ENCODE measurements around the gene TM9SF1. TPM values are rescaled to one million over a fixed set of nuclear protein-coding genes. Genes with fewer than 3 reads are reported as not detected.

TM9SF1 gene
- polyA plus RNA-seq, 4 donors, result 6.9 to 56.1 (median 23.9) TPM

DNA sequence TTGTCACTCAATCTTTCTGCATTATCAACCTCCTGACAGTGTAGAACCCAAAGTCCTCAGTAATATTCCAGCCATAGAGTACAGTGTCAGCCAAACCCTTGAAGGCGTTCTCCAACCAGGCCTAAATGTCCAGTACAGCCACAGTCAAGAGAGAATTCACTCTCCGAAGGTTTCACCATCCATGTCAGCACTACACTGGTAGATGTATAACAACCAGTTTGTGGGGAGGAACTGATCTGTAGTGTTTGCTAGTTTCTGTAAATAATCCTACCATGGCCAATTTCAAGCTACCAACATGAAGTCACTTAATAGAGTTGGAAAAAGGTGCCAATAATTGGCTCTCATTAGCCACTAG is 21.1 kb upstream of the TM9SF1 start:
- Histone ChIP-seq H3K36me3 (ENCODE audit: control insufficient read depth in 3 of 3, insufficient read depth in 2 of 3, low read depth in 1 of 3, low read length in 3 of 3) (peaks cover 0 to 11% (median 0%) of the 10 kb centered on the region in 3 donors), H3K9me3 (ENCODE audit: control insufficient read depth in 2 of 2, insufficient read depth in 1 of 2, low read depth in 1 of 2, low read length in 1 of 2) (no peaks in the 10 kb centered on the region), H3K4me3 (ENCODE audit: low read depth in 1 of 3, low read length in 3 of 3) (no peak overlapping the region), H3K27ac (ENCODE audit: low read depth in 1 of 3, low read length in 2 of 3) (peak overlapping the region; percentile 90 to 99 (median 99)), H3K27me3 (ENCODE audit: control insufficient read depth in 3 of 3, insufficient read depth in 3 of 3, low read length in 3 of 3) (no peaks in the 10 kb centered on the region), H3K4me1 (ENCODE audit: control insufficient read depth in 3 of 3, insufficient read depth in 2 of 3, low read depth in 1 of 3, low read length in 2 of 3) (peaks cover 0 to 20% (median 0%) of the 10 kb centered on the region in 3 donors)
- no peak for FAIRE-seq
- 69 to 89% (median 75%) methylated on average over 2 of the region's 2 CpGs for WGBS, 3 donors
- DNase-seq, result no peak

DNA sequence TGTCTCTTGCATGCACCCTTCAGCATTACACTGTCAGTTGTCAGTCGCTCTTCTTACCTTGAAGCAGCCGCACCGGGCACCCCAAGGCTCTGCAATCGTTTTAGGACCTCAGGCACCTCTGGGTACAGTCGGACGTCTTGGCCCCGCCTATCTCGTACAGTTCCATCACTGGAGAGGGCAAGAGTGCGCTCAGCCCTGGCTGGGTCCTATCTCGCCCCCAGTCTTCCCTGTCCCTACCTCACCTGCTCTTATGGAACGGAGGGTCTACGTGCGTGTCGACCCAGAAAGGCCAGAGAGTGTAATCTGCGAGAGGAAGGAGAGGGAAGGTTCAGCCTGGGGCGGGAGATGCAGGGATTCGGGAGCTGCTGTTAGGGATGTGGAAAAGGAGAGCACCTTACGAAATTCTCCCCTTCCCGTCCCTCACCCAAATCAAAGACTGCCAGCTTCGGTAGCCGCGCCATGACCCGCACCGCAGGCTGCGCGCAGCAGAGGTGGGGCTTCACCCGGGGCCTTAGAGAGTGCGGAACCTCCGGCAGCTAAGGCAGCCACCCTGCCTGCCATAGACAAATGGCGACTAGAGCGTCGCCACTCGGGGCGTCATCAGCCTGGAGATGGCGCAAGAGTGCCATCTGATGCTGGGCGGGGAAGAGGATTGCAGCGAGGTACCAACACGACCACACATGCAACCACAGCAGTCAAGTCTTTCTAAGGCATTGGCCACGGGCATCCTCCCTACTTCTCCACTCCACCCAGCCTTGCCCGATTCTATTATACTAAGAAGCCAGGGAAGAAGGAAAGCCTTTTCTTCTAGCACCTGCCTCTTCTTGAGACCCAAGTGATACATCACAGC is 20.5 kb upstream of the TM9SF1 start, which contains the start of gene MDP1:
MDP1 (minus strand) TSS at position 572 of the 850 bp plus-strand sequence; CDS start at position 461, 111 bp downstream.
- no peak for FAIRE-seq
- Histone ChIP-seq H3K27me3 (ENCODE audit: control insufficient read depth in 3 of 3, insufficient read depth in 3 of 3, low read length in 3 of 3) (no peaks in the 10 kb centered on the region), H3K9me3 (ENCODE audit: control insufficient read depth in 2 of 2, insufficient read depth in 1 of 2, low read depth in 1 of 2, low read length in 1 of 2) (no peaks in the 10 kb centered on the region), H3K36me3 (ENCODE audit: control insufficient read depth in 3 of 3, insufficient read depth in 2 of 3, low read depth in 1 of 3, low read length in 3 of 3) (peaks cover 0 to 17% (median 0%) of the 10 kb centered on the region in 3 donors), H3K27ac (ENCODE audit: low read depth in 1 of 3, low read length in 2 of 3) (peak within 1 kb of the TSS; percentile 90 to 99 (median 99)), H3K4me3 (ENCODE audit: low read depth in 1 of 3, low read length in 3 of 3) (peak within 1 kb of the TSS; percentile 53 to 74 (median 69)), H3K4me1 (ENCODE audit: control insufficient read depth in 3 of 3, insufficient read depth in 2 of 3, low read depth in 1 of 3, low read length in 2 of 3) (peaks cover 0 to 20% (median 0%) of the 10 kb centered on the region in 3 donors)
- peak; percentile 92 to 96 for DNase-seq
- 0% methylated on average over 40 of the region's 40 CpGs for WGBS, 3 donors

DNA sequence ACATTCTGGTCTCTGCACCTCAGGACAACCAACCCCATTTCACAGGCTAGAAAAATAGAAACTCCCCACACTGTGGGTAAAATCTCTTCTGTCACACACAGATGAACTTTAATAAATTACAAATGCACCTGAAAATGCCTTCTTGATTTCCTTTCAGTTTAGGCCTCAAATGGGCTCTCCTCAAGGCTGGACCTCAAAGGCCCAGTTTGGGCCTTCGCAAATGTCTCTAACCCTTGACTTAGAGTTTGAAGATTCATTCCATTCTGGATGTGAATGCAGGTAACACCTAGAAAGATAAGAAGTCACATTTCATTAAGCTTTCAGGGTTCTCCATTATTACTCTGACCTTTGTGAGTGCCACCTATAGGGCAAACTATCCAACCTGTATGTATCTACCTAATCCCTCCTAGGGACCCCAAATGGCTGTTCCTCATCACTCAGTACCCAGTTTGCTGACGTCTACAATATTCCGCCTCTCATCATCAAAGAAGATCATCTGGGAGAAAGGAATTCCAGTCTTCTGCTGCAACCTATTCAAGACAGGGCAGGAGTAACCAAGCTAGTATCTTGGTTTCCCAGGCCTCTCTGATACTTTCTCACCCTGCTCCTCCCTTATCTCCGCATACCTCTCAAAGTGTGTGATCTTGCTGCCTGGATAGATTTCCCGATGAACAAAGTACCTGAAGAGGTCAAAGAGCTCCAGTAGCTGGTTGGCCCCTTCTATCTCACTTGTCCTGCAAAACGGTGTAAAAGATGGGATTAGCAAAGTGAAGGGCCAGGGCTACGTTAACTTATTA is 18.8 kb upstream of the TM9SF1 start:
- H3K4me1 ChIP-seq (ENCODE audit: control insufficient read depth in 3 of 3, insufficient read depth in 2 of 3, low read depth in 1 of 3, low read length in 2 of 3), result peaks cover 0 to 20% (median 0%) of the 10 kb centered on the region in 3 donors
- H3K4me3 ChIP-seq (ENCODE audit: low read depth in 1 of 3, low read length in 3 of 3), result peak overlapping the region in 2 of 3 donors; percentile 78 to 85
- FAIRE-seq, result no peak
- DNase-seq, result peak in 1 of 2 donors; percentile 50
- no peaks in the 10 kb centered on the region for H3K9me3 ChIP-seq (ENCODE audit: control insufficient read depth in 2 of 2, insufficient read depth in 1 of 2, low read depth in 1 of 2, low read length in 1 of 2)
- H3K27ac ChIP-seq (ENCODE audit: low read depth in 1 of 3, low read length in 2 of 3), result peak overlapping the region; percentile 98 to 99 (median 98)
- no peaks in the 10 kb centered on the region for H3K27me3 ChIP-seq (ENCODE audit: control insufficient read depth in 3 of 3, insufficient read depth in 3 of 3, low read length in 3 of 3)
- 74 to 88% (median 80%) methylated on average over 7 of the region's 7 CpGs for WGBS, 3 donors
- H3K36me3 ChIP-seq (ENCODE audit: control insufficient read depth in 3 of 3, insufficient read depth in 2 of 3, low read depth in 1 of 3, low read length in 3 of 3), result peaks cover 0 to 32% (median 8%) of the 10 kb centered on the region in 3 donors

DNA sequence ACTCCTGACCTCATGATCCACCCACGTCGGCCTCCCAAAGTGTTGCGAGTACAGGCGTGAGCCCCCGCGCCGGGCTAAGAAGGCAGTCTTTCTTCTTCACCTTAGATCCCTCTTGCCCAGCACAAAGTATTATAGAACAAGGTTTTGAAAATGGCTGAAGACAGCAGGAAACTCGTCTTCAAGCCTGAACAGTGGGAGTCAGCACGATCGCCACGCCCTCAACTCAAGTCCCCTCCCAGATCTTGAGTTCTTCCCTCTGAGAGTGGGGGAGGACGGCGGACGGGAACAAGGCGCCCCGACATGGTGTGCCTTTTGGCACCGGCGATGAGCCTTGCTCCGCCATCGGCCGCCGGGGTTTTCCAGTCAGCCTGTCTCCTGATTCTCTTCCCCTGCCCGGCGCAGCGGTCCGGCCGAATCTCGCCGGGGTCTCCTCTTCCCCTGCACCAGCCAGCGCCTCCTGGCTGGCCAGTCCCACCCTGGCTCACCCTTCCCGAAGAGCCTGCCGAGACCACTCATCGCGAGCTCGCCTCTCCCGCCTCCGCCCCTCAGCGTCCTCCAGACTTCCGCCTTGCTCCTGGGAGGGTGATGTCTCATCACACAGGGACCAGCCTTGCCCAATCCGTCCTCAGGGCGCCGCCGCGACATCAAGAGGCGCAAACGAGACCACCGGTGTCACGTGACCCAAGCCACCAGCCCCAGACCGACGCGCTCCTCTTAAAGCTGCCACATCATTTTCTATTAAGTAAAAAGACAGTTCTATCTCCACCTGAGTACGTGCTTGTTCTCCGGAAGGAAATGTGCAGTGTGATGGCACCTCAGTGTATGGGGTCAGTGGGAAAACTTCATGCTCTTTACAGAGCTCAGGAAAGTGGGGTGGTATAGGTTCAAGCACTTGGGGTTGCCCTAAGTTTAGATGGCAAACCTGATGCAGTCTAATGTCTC is 18.0 kb upstream of the TM9SF1 start, which contains the start of gene CHMP4A:
CHMP4A (minus strand) TSS at position 565 of the 942 bp plus-strand sequence; CDS start at position 516, 49 bp downstream.
- Histone ChIP-seq H3K36me3 (ENCODE audit: control insufficient read depth in 3 of 3, insufficient read depth in 2 of 3, low read depth in 1 of 3, low read length in 3 of 3) (peaks cover 0 to 35% (median 8%) of the 10 kb centered on the region in 3 donors), H3K9me3 (ENCODE audit: control insufficient read depth in 2 of 2, insufficient read depth in 1 of 2, low read depth in 1 of 2, low read length in 1 of 2) (no peaks in the 10 kb centered on the region), H3K4me3 (ENCODE audit: low read depth in 1 of 3, low read length in 3 of 3) (peak within 1 kb of the TSS; percentile 78 to 86 (median 85)), H3K27me3 (ENCODE audit: control insufficient read depth in 3 of 3, insufficient read depth in 3 of 3, low read length in 3 of 3) (no peaks in the 10 kb centered on the region), H3K27ac (ENCODE audit: low read depth in 1 of 3, low read length in 2 of 3) (peak within 1 kb of the TSS; percentile 98 to 99 (median 98)), H3K4me1 (ENCODE audit: control insufficient read depth in 3 of 3, insufficient read depth in 2 of 3, low read depth in 1 of 3, low read length in 2 of 3) (peaks cover 0 to 20% (median 0%) of the 10 kb centered on the region in 3 donors)
- 0 to 1% (median 1%) methylated on average over 52 to 53 of the region's 53 CpGs for WGBS, 3 donors
- DNase-seq (peak; percentile 95 to 97), FAIRE-seq (no peak)

DNA sequence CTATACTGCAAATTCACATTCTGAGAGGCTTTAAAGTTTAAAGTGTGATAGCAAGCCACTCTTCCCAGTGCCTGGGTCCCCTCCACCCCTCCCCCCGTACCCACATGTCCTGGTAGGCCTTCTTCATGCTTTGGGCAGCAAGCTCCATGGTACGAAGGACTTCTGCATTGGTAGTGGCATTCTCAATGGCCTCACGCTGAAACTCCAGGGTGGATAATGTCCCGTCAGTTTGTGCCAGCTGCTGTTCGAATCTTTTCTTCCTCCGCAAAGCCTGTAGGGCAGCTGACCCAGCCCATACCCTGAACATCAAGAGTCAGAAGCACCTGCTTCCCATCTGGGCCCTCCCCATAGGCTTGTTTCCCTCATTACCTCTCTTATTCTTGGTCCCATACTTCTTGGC is 16.1 kb upstream of the TM9SF1 start:
- FAIRE-seq (no peak), DNase-seq (no peak)
- Histone ChIP-seq H3K27ac (ENCODE audit: low read depth in 1 of 3, low read length in 2 of 3) (no peak overlapping the region), H3K4me3 (ENCODE audit: low read depth in 1 of 3, low read length in 3 of 3) (no peak overlapping the region), H3K27me3 (ENCODE audit: control insufficient read depth in 3 of 3, insufficient read depth in 3 of 3, low read length in 3 of 3) (no peaks in the 10 kb centered on the region), H3K36me3 (ENCODE audit: control insufficient read depth in 3 of 3, insufficient read depth in 2 of 3, low read depth in 1 of 3, low read length in 3 of 3) (peaks cover 0 to 43% (median 10%) of the 10 kb centered on the region in 3 donors), H3K4me1 (ENCODE audit: control insufficient read depth in 3 of 3, insufficient read depth in 2 of 3, low read depth in 1 of 3, low read length in 2 of 3) (peaks cover 0 to 18% (median 0%) of the 10 kb centered on the region in 3 donors), H3K9me3 (ENCODE audit: control insufficient read depth in 2 of 2, insufficient read depth in 1 of 2, low read depth in 1 of 2, low read length in 1 of 2) (no peaks in the 10 kb centered on the region)
- WGBS, 3 donors, result 91 to 94% (median 94%) methylated on average over 6 of the region's 6 CpGs

DNA sequence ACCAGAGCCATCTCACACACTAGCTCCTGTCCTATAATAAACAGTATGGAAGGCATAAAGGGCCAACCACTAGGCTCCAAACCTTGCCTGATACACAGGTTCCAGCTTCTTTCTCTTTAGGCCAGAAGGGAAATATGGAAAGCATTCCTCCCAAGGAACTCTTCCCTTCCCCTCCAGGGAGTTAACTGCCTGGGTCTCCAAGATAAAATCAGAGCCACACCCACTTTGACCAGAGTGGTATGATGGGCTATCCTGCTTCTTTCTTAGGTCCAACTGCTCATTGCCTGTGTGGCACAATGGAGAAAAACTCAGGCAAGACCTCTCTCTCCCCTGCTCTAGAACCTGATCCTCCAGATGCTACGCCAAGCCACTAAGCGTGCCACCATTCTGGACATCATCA is 12.4 kb upstream of the TM9SF1 start:
- no peak overlapping the region for H3K27ac ChIP-seq (ENCODE audit: low read depth in 1 of 3, low read length in 2 of 3)
- DNase-seq, result no peak
- peaks cover 0 to 2% of the 10 kb centered on the region in 2 donors for H3K9me3 ChIP-seq (ENCODE audit: control insufficient read depth in 2 of 2, insufficient read depth in 1 of 2, low read depth in 1 of 2, low read length in 1 of 2)
- FAIRE-seq, result no peak
- H3K4me3 ChIP-seq (ENCODE audit: low read depth in 1 of 3, low read length in 3 of 3), result no peak overlapping the region
- 96 to 100% (median 100%) methylated on average over 2 of the region's 2 CpGs for WGBS, 3 donors
- no peaks in the 10 kb centered on the region for H3K27me3 ChIP-seq (ENCODE audit: control insufficient read depth in 3 of 3, insufficient read depth in 3 of 3, low read length in 3 of 3)
- peaks cover 8 to 53% (median 10%) of the 10 kb centered on the region in 3 donors for H3K36me3 ChIP-seq (ENCODE audit: control insufficient read depth in 3 of 3, insufficient read depth in 2 of 3, low read depth in 1 of 3, low read length in 3 of 3)
- no peaks in the 10 kb centered on the region for H3K4me1 ChIP-seq (ENCODE audit: control insufficient read depth in 3 of 3, insufficient read depth in 2 of 3, low read depth in 1 of 3, low read length in 2 of 3)

DNA sequence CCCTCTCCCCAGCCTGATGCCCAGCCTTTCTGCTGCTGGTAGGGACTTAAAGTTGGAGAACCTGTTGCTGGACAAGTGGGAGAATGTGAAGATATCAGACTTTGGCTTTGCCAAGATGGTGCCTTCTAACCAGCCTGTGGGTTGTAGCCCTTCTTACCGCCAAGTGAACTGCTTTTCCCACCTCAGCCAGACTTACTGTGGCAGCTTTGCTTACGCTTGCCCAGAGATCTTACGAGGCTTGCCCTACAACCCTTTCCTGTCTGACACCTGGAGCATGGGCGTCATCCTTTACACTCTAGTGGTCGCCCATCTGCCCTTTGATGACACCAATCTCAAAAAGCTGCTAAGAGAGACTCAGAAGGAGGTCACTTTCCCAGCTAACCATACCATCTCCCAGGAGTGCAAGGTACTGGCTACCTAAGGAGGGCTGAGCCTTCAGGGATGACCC is 11.9 kb upstream of the TM9SF1 start:
- Histone ChIP-seq H3K27me3 (ENCODE audit: control insufficient read depth in 3 of 3, insufficient read depth in 3 of 3, low read length in 3 of 3) (no peaks in the 10 kb centered on the region), H3K4me3 (ENCODE audit: low read depth in 1 of 3, low read length in 3 of 3) (no peak overlapping the region), H3K4me1 (ENCODE audit: control insufficient read depth in 3 of 3, insufficient read depth in 2 of 3, low read depth in 1 of 3, low read length in 2 of 3) (no peaks in the 10 kb centered on the region), H3K36me3 (ENCODE audit: control insufficient read depth in 3 of 3, insufficient read depth in 2 of 3, low read depth in 1 of 3, low read length in 3 of 3) (peaks cover 8 to 55% (median 10%) of the 10 kb centered on the region in 3 donors), H3K27ac (ENCODE audit: low read depth in 1 of 3, low read length in 2 of 3) (no peak overlapping the region), H3K9me3 (ENCODE audit: control insufficient read depth in 2 of 2, insufficient read depth in 1 of 2, low read depth in 1 of 2, low read length in 1 of 2) (peaks cover 0 to 6% of the 10 kb centered on the region in 2 donors)
- no peak for FAIRE-seq
- no peak for DNase-seq
- 87 to 95% (median 95%) methylated on average over 5 of the region's 5 CpGs for WGBS, 3 donors
